ENCODE measurements around the gene BUB1. TPM values are rescaled to one million over a fixed set of nuclear protein-coding genes. Genes with fewer than 3 reads are reported as not detected.

The BUB1 gene
- total RNA-seq, 6 donors from 2014 or later = 1.0 to 4.7 (median 3.0) TPM

DNA sequence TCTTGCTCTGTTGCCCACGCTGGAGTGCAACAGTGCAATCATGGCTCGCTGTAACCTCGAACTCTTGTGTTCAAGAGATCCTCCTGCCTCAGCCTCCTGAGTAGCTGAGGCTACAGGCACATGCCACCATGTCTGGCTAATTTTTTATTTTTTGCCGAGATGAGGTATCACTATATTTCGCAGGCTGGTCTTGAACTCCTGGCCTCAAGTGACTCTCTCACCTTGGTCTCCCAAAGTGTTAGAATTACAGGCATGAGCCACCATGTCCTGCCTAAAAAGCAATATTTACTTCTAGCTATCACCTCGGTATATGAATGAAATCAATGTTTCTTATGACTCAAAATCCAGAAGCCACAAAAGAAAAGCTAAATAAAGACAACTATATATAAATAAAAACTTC is 2.2 kb downstream of the BUB1 start:
- Histone ChIP-seq H3K36me3 (no peaks in the 10 kb centered on the region), H3K27me3 (no peaks in the 10 kb centered on the region), H3K4me1 (peaks cover 5 to 36% (median 30%) of the 10 kb centered on the region in 4 donors), H3K27ac (no peak overlapping the region), H3K9me3 (no peaks in the 10 kb centered on the region), H3K4me3 (no peak overlapping the region)
- 87 to 89% methylated on average over 6 of the region's 6 CpGs for WGBS, 2 donors
- TF ChIP-seq, protein P1, sequence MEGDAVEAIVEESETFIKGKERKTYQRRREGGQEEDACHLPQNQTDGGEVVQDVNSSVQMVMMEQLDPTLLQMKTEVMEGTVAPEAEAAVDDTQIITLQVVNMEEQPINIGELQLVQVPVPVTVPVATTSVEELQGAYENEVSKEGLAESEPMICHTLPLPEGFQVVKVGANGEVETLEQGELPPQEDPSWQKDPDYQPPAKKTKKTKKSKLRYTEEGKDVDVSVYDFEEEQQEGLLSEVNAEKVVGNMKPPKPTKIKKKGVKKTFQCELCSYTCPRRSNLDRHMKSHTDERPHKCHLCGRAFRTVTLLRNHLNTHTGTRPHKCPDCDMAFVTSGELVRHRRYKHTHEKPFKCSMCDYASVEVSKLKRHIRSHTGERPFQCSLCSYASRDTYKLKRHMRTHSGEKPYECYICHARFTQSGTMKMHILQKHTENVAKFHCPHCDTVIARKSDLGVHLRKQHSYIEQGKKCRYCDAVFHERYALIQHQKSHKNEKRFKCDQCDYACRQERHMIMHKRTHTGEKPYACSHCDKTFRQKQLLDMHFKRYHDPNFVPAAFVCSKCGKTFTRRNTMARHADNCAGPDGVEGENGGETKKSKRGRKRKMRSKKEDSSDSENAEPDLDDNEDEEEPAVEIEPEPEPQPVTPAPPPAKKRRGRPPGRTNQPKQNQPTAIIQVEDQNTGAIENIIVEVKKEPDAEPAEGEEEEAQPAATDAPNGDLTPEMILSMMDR (IDR thresholded peaks at IDR 0.05) = no peak
- TF ChIP-seq POLR2AphosphoS5 (IDR thresholded peaks at IDR 0.05) (no peak), POLR2A (IDR thresholded peaks at IDR 0.05) (no peak), EP300 (IDR thresholded peaks at IDR 0.05) (no peak)
- ATAC-seq (ENCODE audit: low FRiP score in 2 of 2) = no peak
- no peak for DNase-seq

DNA sequence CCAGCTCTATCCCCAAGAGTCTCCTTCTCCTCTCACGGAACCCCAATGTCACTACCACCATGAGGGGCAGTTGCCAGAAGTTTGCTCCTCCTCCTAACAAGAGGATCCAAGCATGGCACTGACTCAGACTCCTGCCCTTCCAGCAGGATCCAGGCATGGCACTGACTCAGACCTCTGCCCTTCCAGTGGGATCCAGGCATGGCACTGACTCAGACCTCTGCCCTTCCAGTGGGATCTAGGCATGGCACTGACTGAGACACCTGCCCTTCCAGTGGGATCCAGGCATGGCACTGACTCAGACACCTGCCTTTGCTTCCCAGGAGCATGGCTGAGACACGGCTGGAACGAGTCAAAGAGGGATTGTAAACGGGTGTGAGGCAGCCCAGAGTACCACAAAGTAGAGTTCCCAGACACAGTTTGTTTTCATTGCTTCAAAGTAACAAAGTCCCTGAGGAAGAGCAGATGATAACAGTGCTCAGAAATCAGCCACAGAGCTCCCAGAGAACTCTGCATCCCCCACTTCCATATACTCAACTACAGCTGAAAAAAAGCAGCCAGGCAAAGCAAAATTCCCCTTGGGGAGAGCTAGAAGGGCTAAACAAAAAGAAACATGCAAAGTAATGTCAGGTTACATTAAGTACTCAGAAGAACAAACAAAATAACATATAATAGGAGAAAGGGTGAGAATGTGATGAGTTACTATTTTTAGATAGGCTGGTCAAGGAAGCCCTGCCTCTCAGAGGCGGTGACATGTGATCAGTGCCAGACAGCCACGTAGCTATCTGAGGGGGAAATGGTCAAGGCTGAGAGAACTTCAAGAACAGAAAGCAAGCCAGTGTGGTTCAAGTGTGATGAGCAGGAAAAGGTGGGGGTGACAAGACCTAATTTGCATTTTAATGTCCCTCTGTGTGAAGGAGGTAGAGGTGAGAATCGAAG is 3.0 kb downstream of the BUB1 start:
- Histone ChIP-seq H3K36me3 (no peaks in the 10 kb centered on the region), H3K27me3 (no peaks in the 10 kb centered on the region), H3K9me3 (no peaks in the 10 kb centered on the region), H3K4me1 (peaks cover 5 to 29% (median 27%) of the 10 kb centered on the region in 4 donors), H3K27ac (peak overlapping the region in 2 of 4 donors; percentile 61 to 62), H3K4me3 (no peak overlapping the region)
- DNase-seq (peak in 1 of 2 donors; percentile 62), ATAC-seq (ENCODE audit: low FRiP score in 2 of 2) (no peak)
- no peak for TF ChIP-seq POLR2AphosphoS5 (IDR thresholded peaks at IDR 0.05)
- TF ChIP-seq, protein P1 (IDR thresholded peaks at IDR 0.05) = no peak
- 52 to 58% methylated on average over 7 of the region's 7 CpGs for WGBS, 2 donors

DNA sequence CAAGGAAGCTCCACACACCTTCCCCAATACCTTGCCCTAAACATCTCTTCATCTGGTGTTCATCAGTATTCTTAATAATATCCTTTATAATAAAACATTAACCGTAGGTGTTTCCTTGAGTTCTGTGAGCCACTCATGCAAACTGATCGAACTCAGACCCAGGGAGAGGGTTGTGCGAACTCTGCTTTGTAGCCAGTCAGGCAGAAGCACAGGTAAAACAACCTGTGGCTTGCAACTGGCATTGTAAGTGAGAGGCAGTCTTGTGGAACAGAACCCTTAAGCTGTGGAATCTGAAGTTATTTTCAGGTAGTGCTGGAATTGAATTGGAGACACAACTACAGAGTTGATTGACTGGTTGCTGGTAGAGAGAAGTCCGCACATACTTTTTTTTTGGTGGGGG is 4.7 kb downstream of the BUB1 start:
- no peak overlapping the region for H3K4me3 ChIP-seq
- H3K9me3 ChIP-seq = no peaks in the 10 kb centered on the region
- no peak overlapping the region for H3K27ac ChIP-seq
- H3K36me3 ChIP-seq = no peaks in the 10 kb centered on the region
- WGBS, 2 donors = 97 to 98% methylated on average over 4 of the region's 4 CpGs
- H3K27me3 ChIP-seq = no peaks in the 10 kb centered on the region
- peaks cover 5 to 16% (median 14%) of the 10 kb centered on the region in 4 donors for H3K4me1 ChIP-seq
- no peak for DNase-seq
- TF ChIP-seq, protein P1 (IDR thresholded peaks at IDR 0.05) = no peak
- TF ChIP-seq POLR2A (IDR thresholded peaks at IDR 0.05) (no peak), POLR2AphosphoS5 (IDR thresholded peaks at IDR 0.05) (no peak), EP300 (IDR thresholded peaks at IDR 0.05) (no peak)
- ATAC-seq (ENCODE audit: low FRiP score in 2 of 2) = no peak

DNA sequence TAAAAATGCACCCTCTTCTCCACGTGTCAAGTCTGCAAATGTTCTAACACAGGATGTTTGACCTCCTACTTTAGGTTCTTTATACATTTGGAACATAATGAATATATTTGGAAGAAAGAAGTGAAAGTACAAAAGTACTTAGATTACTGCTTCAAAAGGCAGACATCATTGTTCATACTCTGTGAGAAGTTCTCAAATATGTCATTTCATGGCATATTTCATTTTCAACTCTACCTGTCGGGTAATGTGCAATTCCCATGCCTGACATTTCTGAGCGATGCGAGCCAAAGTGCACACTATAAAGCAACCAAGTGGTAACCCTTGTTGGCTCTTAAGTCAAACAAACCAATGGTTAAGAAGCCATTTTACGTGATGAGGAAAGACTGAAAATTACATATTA is 7.0 kb downstream of the BUB1 start:
- no peaks in the 10 kb centered on the region for H3K9me3 ChIP-seq
- H3K27me3 ChIP-seq = no peaks in the 10 kb centered on the region
- DNase-seq (no peak), ATAC-seq (ENCODE audit: low FRiP score in 2 of 2) (no peak)
- H3K36me3 ChIP-seq = no peaks in the 10 kb centered on the region
- H3K4me1 ChIP-seq = peaks cover 0 to 10% (median 9%) of the 10 kb centered on the region in 4 donors
- WGBS, 2 donors = 80 to 85% methylated on average over 5 of the region's 5 CpGs
- no peak overlapping the region for H3K4me3 ChIP-seq
- TF ChIP-seq EP300 (IDR thresholded peaks at IDR 0.05) (no peak), POLR2A (IDR thresholded peaks at IDR 0.05) (no peak), POLR2AphosphoS5 (IDR thresholded peaks at IDR 0.05) (no peak)
- TF ChIP-seq, protein P1 (IDR thresholded peaks at IDR 0.05) = no peak
- H3K27ac ChIP-seq = no peak overlapping the region
